K562 (cell line): ENCODE measurements around the gene ZNF474. TPM values are rescaled to one million over a fixed set of nuclear protein-coding genes. Genes with fewer than 3 reads are reported as not detected.
A peak's percentile ranks its signal among the peaks of the same experiment; 100 is the strongest.

Source experiments
- FOXP4 ChIP-seq: sonication (generic); formaldehyde crosslinking; IDR thresholded peaks from 2 replicates; pipeline ENCODE4 v1.8.0; 2022; ENCODE audit warnings: mild to moderate bottlenecking, missing genetic modification reagents, borderline replicate concordance
- HEY1 ChIP-seq: fragments of 250-450 bp; sonication (Bioruptor Pico); IDR thresholded peaks from 2 replicates; pipeline ENCODE4 v1.5.0; 2020; ENCODE audit warnings: mild to moderate bottlenecking, moderate library complexity, borderline replicate concordance
- LEF1 ChIP-seq: fragments of 450-650 bp; IDR thresholded peaks from 2 replicates; pipeline ENCODE4 v1.6.1; 2016; ENCODE audit warnings: mild to moderate bottlenecking
- POLR3A ChIP-seq: IDR thresholded peaks from 2 replicates; pipeline ENCODE4 v1.6.1; 2011; ENCODE audit warnings: borderline replicate concordance, mild to moderate bottlenecking, moderate library complexity; ENCODE audit not compliant: insufficient read length, insufficient read depth; ENCODE audit errors: extremely low read depth
- PRPF4 ChIP-seq: fragments of 200-400 bp; formaldehyde crosslinking; IDR thresholded peaks from one replicate; pipeline ENCODE4 v1.6.1; 2017; ENCODE audit warnings: low read length, low read depth, mild to moderate bottlenecking; ENCODE audit not compliant: insufficient read depth, poor library complexity, severe bottlenecking
- RFX5 ChIP-seq: IDR thresholded peaks from 2 replicates; pipeline ENCODE4 v1.6.1; 2011; ENCODE audit warnings: low read depth, mild to moderate bottlenecking, improper control_type of control experiment, low read length
- SIX5 ChIP-seq, 2 experiments: IDR thresholded peaks; 2 replicates each; pipeline ENCODE4 v1.6.1; 2011; ENCODE audit warnings: low read length in 2 of 2, borderline replicate concordance in 1 of 2, low read depth in 1 of 2, mild to moderate bottlenecking in 1 of 2, moderate library complexity in 1 of 2; ENCODE audit not compliant: insufficient read depth in 1 of 2
- SREBF2 ChIP-seq: sonication (generic); formaldehyde crosslinking; IDR thresholded peaks from 2 replicates; pipeline ENCODE4 v1.4.0; 2020; ENCODE audit warnings: mild to moderate bottlenecking, missing genetic modification reagents
- TBL1XR1 ChIP-seq, 2 experiments: IDR thresholded peaks; 2 replicates each; pipeline ENCODE4 v1.6.1; 2012; ENCODE audit warnings: improper control_type of control experiment in 2 of 2, low read length in 2 of 2, mild to moderate bottlenecking in 1 of 2
- TEAD4 ChIP-seq, 2 experiments: sonication (generic) in 1 of 2; formaldehyde crosslinking in 1 of 2; IDR thresholded peaks; 2 replicates each; pipeline versions ENCODE4 v1.6.1 to v1.8.0; 2012 to 2022; ENCODE audit warnings: borderline replicate concordance in 1 of 2, inconsistent platforms in 1 of 2, low read length in 1 of 2, mild to moderate bottlenecking in 1 of 2, missing genetic modification reagents in 1 of 2
- TFAM ChIP-seq: fragments of 250-450 bp; sonication (Bioruptor Pico); conservative IDR thresholded peaks from 2 replicates; pipeline ENCODE4 v1.5.0; 2021; ENCODE audit warnings: mild to moderate bottlenecking, moderate library complexity
- ZNF280B ChIP-seq: fragments of 250-450 bp; sonication (Bioruptor Pico); IDR thresholded peaks from 2 replicates; pipeline ENCODE4 v1.5.1; 2021; ENCODE audit warnings: mild to moderate bottlenecking
- polyA plus RNA-seq, 8 experiments: library from polyadenylated mRNA; depleted of rRNA in 4 of 8; stranded (reverse) in 5 of 8; unstranded in 3 of 8; fragments of >200 nt; fragmentation: Nextera tagmentation in 2 of 8; fragmentation: Illumina TruSeq in 1 of 8; extraction: Ambion mirVana in 2 of 8; extraction: Trizol in 1 of 8; gene quantifications; 2 replicates each; pipeline versions ENCODE4 v1.2.1 to v1.2.3, GENCODE V29; 2011 to 2014; ENCODE audit warnings: inconsistent platforms in 1 of 8, missing spikeins in 1 of 8
- total RNA-seq, 7 experiments: library from RNA; depleted of rRNA in 6 of 7; stranded (reverse); fragments of >200 nt in 6 of 7; fragmentation: Illumina TruSeq in 2 of 7; extraction: Trizol in 2 of 7; gene quantifications; 2 replicates each; pipeline versions ENCODE4 v1.2.1 to v1.2.3, GENCODE V29; 2011 to 2021; ENCODE audit warnings: low replicate concordance in 1 of 7

The ZNF474 gene
- total and polyA plus RNA-seq, 9 of the 15 experiments (the other 6 are each of a cell fraction or from before 2014, with no cell fraction given), result 0.16 to 0.62 (median 0.39) TPM

GRCh38 chr5:122129306-122129705 is at the start of gene ZNF474 (continued):
- peak; percentile 68 for TF ChIP-seq TEAD4 (IDR thresholded peaks at IDR 0.05; ENCODE audit: low read length)
- TF ChIP-seq TEAD4 (CRISPR knock-in tag; IDR thresholded peaks at IDR 0.05; ENCODE audit: borderline replicate concordance), result no peak
- no peak for TF ChIP-seq RFX5
- no peak for TF ChIP-seq PRPF4
- TF ChIP-seq ZNF280B (CRISPR knock-in tag), result no peak
- no peak for TF ChIP-seq FOXP4 (CRISPR knock-in tag)
- TF ChIP-seq HEY1, result no peak
- peak; percentile 17; the same call in 1 of the 2 replicates for TF ChIP-seq LEF1
- TF ChIP-seq SIX5 (IDR thresholded peaks at IDR 0.05; ENCODE audit: borderline replicate concordance in 1 of 2, insufficient read depth in 1 of 2, low read depth in 1 of 2, low read length in 2 of 2), result no peak
- no peak for TF ChIP-seq SREBF2 (CRISPR knock-in tag)
- TF ChIP-seq TBL1XR1 (IDR thresholded peaks at IDR 0.05; ENCODE audit: low read length in 2 of 2), result no peak
- no peak for TF ChIP-seq POLR3A
- TF ChIP-seq TFAM (CRISPR knock-in tag), result no peak
